Suppressor macrophage (primary cell): Measurements from ENCODE around the gene FAM76B.

Experiments used
- DNase-seq, 4 experiments: peaks; one replicate each; pipeline ENCODE4 v3.0.0-alpha.2; 2020 to 2022

Gene FAM76B

DNA sequence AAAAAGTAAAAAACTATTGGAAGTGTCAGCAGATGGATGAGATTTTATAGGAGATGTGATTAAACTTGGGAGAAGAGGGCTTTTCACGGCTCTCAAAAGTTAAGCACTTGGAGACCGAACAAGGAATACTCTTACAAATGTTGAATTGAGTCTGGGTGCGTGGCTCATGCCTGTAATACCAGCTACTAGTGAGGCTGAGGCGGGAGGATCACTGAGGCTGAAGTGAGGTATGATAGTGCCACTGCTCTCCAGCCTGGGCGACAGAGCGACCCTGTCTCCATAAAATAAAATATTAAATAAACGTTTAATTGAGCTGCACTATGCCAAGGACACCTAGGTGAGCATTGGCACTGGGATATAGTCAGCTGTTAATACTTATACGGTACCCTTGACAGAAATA, 2.6 kb upstream of the FAM76B start:
- DNase-seq: no peak

DNA sequence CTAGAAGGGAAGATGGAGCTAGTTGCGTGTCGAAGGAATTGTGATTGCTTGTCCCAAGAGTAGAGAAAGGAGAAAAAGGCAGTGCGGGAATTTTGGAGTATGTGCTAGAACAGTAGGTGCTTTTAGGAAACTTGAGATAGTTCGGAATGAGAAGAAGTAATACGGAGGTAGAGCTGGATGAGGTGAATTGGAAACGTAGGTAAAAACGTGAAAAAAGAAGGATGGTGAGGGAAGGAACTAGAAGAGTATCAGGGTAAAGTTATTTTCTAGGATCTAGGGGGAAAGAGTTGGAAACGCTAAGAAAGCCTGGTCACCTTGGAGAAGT, 2.1 kb upstream of the FAM76B start:
- no peak for DNase-seq

DNA sequence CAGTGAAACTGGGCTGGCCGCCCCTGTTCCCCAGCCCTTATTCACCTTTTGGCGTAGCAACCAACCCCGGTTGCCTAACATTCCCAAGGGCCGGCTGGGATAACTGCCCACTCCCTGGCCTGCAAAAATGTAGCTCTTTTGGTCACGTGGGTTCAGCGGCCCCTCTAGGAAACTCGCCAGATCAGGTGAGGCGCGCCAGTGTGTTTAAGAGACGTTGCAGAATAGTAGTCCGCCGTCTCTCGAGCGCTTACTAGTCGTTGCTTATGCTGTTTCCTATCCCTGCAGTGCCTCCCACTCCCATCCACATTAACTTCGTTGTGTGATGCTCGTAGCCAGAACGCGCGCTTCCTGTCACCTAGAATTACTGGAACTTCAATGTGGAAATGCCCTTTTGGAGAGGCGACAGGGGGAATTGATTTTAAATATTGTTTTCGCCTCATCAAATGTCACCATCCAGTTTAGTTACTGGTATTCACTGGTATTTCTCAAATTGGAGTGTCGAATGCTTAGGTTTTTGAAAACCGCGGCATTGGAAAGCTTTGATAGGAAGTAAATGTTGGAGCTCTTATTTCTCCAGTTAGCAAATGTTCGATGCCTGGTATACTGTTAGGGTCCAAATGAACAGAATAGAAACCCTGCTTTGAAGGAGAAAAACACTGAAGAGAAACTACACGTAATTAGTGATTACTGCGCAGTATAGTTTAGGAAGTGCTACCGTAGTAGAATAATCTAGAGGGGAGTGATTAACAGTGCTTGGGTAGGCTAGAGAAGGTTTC, 1.5 kb upstream of the FAM76B start:
- peak; percentile 53 to 68 (median 60) for DNase-seq

DNA sequence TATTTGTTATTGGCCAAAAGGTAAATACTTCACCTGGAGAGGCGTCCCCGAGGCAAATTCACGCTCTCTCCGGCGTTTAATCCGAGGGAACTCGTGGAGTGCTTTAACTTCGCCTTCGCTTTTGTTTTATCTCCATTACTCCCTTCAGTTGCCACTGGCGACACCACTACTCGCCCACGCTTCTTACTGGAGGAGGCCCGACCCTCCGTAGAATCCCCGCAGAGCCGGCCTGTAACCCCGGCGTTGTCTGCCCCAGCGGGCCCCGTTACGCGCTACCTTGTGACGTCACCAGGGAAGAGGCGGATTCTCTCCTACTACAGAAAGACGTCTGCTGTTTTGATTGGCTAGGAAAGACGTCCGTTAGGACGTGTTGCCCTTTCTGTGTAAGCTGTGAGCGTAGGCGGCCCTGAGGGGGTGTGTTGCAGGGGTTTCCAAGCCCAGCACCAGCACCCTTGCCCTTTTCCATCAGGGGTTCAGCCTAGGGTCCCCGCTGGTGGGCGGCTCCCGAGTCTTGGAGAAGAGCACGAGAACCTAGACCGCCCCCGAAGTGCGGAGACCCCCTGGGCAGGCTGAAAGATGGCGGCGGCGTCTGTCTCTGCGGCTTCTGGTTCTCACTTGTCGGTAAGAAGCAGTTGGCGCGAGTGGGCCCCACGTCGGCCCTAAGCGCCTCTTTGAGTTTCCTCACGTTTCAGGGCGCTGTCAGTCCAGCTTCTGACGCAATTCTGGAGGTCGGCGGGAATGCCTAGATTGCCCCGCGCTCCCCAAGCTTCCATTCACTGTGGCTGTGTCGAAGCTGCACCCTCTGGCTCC, 746 bp upstream of the FAM76B start, which contains the start of gene CEP57:
Gene CEP57, plus strand, starts transcription at position 376 of the 810 bp plus-strand sequence. Its CDS starts 201 bp downstream, at position 577.
- peak; percentile 97 to 99 (median 98) for DNase-seq

DNA sequence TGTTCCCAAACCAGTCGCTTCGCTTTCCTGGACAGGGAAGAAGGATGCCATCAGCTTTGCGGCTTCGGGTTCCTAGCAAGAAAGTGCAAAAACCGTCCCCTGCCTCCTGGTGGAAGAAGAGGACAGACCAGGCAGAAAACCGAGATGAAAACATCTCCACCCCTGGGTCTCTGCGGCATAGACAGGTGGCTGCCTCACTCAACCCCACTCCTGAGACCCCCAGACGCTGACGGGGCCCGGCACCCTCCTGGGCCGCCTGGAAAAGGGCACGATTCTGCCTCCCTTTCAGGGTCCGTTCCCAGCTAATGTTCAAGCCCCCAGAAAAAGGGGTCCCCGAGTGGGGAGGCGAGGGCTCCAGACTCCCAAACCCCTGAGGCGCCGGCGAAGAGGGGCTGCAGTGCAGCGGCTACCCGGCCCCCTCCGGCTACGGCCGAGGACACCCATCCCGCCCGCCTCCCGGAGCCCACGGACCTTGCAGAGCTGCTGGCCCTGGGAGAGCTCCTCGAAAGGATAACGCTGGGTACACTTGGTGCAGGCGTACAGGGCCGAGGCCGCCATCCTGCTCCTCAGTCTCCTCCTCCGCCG, 569 bp downstream of the FAM76B start:
- peak; percentile 18 to 42 (median 28) for DNase-seq

DNA sequence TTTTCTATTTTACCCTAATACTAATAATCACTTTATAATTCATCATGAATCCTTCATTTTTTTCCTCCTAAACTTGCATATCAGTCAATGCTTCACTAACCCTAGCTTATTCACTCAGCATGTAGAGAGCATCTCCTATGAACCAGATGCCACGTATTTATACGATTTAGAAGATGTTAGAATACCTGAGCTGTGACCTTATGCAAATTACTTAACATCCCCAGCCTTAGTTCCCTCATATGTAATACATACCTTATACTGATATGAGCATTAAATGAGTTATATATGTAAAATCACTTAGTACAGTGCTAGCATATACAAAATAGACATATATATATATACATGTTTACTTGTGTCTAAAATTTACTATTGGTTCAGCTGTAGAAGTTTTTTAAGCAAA, 9.0 kb downstream of the FAM76B start:
- DNase-seq: no peak

DNA sequence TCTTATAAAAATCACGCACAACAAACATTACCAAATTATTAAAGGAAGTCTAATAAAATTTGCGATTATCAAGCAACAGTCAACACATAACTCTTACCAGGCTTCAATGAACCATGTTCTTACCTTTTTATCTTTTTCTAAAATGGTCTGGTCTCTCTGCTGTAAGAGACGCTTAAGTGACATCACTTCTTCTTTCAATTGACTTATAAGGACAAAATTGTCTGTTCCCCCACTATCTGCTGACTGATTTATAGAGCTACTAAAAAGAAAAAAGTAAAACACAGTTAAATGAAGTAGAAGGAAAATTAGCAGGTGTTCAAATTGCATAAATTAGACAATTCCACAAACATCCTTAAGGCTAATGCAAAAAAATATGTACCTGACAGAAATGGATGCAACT, 10.9 kb downstream of the FAM76B start:
- no peak for DNase-seq

DNA sequence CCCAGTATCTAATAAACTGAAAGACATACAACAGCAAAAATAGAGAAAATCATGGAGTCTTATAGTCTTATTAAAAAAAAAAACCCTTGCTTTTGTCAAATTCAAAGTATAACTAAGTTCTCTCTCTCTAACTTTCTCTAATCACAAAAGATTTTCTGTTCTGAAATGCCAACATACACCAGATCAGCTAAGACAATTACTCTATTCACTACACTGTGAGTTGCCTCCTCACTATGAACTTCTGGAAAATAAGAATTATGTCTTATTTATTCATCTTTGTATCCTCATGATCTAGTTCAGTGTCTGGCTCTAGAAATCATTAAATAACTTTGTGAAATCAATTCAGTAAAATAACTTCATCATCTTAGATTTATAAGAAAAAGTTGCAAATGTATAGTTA, 12.7 kb downstream of the FAM76B start:
- DNase-seq: no peak

DNA sequence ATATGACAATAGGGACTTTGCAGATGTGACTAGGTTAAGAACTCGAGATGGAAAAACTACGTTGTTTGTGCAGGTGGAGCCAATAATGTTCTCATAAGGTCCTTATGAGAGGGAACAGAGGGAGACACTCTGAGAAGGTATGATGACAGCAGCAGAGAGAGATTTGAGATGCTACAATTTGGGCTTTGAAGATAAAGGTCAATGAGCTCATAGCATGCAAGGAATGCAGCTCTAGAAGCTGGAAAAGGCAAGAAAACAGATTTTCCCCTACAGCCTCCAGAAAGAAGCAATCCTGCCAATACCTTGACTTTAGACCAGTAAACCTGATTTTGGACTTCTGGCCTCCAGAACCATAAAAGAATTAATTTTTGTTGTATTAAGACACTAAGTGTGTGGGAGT, 21.1 kb downstream of the FAM76B start:
- no peak for DNase-seq

DNA sequence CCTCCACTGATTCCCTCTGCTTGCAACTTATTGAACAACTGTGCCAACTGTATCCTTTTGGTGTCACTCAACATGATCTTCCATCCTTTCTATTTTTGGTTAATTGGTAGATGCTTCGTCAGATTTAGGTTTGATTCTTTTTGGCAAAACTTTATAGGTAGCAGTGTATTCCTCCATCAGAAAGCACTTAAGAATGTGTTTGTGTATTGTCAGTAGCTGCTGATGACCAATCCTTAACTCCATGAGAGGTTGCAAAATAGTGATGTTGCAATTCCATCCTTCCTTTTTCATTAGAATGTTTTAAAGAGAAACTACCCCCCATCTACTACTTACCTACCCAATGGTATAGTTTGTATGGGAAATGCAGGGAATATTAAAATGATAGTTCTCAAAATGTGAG, 22.1 kb downstream of the FAM76B start:
- peak; percentile 26 to 78 (median 58) for DNase-seq

DNA sequence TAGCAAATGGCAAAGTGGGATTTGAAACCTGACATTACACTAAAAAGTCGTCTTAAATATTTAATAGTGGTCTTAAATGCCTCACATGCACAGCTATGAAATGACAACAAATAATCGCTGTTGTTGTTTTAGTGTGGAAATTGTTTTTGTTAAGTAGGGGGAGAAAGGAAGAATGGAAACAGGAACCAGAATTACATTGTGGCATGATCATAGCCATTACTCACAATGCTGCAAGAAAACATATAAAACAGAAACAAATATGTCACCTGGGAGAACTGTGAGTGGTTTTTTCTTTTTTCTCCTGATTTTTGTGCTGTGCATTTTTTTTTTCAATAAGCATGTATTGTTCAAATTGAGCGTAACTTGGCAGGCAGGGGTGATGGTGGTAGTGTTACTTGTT, 22.9 kb downstream of the FAM76B start:
- DNase-seq: peak in 2 of 4 experiments; percentile 37 to 42

DNA sequence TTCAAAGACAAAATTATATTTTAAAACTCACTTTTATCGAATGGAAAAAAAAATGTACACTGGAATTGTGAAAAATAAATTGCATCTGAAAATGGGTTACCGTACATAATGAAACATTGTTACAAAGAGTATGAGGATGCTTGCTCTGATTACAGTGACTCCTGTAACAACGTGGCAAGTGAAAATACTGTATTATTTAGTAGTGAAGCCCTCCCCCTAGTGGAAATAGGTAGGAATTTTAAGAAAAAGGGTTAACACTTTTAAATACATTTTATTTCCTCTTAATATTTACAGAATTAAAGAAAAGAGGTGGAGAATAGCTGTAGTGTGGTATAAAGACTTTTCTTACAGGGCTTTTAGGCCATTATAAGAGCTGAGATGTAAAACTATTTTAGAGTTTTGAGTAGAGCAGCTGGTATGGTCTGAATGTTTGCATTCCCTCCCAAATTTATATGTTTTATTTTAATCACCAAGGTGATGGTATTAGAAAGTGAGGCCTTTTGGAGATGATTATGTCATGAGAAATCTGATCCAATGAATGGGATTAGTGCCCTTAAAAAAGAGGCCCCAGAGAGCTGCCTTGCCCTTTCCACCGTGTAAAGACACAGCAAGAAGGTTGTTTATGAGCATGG, 25.2 kb downstream of the FAM76B start:
- DNase-seq: peak; percentile 8 to 83 (median 61)

DNA sequence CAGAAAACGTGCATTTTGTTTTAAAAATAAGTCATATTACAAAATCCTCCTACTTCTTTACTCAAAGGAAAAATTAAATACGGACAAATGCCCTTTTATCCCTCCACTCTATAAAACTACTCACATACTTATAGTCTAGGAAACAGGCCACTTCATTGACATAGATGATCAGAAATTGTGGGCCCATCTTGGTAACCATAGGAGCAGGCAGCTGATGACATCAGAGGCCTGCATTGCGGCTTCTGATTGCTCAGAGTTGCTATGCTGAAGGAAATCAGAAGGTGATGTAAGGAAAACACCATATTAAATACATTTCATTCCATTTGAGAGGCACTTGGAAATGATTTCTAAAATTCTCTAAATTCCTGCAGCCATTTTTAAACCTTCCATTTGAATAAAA, 27.0 kb downstream of the FAM76B start:
- DNase-seq: no peak

DNA sequence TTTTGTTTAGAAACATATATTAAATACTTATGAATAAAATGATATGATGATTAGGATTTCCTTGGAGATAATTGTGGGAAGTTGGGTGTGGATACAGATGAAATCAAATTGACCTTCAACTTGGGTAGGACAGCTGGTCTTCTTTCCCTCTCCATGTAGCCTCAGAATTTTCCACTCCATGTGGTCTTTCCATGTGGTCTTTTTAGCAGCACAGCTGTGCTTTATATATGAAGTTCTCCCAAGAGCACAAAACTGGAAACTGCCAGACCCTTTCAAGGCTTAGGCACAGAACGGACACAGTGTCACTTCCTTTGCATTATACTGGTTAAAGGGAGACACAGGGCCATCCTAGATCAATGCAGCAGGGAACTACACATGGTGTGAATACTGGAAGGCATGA, 28.6 kb downstream of the FAM76B start:
- DNase-seq: no peak

DNA sequence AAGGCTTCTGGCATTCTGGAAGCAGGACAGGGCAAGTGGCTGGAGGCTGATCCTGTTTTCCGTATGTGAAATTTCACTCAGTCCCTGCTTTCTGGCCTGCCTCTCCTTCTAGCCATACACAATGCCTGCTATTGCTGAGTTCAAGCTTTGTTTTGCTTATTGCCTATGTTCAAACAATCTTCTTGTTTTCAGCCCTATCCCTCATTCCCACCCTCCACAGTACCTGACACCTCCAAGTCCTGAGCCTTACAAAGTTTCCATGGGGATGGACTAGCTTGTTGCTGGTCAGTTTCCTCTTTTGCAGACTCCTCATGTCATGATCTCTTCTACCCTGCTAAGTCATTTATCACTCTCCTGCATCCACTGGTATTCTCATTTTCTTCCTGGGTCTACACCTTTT, 38.1 kb downstream of the FAM76B start:
- DNase-seq: no peak

DNA sequence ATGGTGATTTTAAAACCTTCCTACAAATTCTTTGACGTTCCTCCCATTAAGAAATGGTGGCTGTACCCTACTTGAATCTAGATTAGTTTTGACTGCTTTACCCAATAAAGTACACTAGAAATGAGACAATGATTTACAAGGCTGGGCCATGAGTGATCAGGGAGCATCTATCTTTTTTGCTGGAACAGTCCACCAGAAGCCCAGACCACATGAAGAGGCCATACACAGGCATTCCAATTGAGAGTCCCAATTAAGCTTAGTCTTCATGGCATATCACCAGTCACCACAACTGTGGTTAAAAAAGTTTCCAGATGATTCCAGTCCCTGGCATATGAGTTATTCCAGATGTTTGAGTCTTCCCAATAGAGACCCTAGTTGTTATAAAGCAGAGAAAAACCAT, 39.5 kb downstream of the FAM76B start:
- no peak for DNase-seq

DNA sequence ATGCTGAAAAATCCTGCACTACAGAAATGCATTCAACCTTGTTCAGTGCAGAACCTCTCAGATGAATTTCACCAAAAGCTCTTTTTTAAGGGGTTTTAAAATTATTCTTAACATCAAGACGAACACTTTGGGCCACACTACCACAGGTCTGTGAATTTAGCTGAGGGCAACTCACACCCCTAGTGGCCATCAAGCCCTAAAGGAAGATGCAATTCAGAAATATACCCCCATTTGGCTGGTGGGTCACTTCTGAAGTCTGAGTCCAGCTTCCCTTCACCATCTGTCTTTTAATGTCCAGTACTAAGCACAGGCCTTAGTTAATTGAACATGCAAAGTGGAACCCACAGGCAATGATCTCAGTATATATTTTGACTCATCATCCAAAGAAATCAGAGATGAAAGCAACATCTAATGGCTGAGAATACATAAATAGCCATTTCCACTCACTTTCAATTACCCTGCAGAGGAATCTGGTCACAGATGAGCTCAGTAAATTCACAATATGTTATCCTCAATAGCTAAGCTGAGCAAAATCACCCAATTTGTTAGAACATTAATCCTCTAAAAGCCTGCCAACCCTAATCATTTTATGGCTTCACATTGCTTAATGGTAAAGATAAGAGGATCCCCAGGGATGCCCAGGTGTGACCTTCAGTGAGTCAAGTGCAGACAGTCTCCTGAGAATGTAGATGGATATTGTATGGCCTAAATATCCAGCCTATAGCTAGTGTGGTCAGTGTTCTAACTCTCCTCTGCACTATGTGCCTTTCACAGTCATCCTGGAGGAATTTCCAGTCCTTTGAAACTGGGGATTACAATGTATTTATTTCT, 50.3 kb downstream of the FAM76B start:
- DNase-seq: no peak

DNA sequence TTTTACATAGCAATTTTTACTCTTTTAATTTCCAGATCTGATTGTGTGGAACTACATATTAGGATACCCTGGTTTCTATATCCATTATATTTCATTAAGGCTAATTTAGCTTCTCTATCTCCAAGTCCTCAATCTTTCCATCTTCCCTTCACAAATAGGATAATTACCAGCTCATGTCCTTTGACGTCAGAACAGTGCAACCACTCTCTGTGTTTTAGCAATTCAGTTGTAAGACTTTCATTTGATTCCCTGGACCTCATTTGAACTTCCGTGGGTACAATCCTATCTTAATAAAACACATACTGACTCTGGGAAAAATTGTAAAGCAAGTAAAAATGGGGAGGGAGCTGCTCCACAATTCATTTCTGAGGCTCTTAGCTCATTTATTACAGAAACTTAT, 52.8 kb downstream of the FAM76B start:
- no peak for DNase-seq

DNA sequence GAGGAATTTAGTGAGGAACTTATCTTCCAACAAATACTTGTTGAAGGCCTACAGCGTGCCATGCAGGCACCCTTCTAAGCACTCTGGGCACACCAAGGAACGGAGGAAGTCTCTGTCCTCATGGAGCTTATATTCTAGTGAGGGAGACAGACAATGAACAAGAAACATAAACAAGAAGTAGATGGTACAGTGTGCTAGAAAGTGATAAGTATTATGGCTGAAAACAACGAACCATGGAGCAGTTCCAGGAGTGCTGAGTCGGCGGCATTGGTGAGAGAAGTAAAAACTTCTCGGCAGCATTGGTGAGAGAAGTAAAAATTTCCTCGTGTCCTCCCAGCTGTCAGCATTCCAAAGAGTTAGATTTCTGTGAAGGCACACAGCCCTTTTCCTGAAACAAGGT, 53.2 kb downstream of the FAM76B start:
- DNase-seq: peak in 2 of 4 experiments; percentile 9 to 10

DNA sequence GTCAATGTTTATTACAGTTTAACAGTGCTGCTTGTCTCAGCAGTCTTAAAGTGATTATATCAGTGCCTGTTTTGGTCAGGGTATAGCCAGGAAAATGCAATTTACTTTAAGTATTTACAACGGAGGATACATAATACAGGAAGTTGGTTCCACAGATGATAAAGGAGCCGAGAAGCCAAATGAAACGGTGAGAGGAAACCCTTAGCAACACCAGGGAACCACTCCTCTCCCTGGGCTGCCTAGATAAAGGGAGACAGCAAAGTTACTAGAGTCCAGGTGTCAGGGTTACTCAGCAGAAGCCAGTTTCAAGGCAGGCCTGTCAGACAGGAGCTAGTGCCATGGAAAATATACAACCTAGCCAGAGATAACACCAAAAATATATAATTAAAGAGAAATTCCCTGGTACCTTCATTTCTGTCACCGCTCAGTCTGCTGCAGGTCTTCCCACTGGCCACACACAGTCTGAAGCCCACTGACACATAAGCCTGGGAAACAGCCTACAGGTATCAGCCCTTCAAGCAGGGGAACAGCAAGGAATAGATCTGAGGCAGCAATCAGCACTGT, 55.5 kb downstream of the FAM76B start:
- no peak for DNase-seq

DNA sequence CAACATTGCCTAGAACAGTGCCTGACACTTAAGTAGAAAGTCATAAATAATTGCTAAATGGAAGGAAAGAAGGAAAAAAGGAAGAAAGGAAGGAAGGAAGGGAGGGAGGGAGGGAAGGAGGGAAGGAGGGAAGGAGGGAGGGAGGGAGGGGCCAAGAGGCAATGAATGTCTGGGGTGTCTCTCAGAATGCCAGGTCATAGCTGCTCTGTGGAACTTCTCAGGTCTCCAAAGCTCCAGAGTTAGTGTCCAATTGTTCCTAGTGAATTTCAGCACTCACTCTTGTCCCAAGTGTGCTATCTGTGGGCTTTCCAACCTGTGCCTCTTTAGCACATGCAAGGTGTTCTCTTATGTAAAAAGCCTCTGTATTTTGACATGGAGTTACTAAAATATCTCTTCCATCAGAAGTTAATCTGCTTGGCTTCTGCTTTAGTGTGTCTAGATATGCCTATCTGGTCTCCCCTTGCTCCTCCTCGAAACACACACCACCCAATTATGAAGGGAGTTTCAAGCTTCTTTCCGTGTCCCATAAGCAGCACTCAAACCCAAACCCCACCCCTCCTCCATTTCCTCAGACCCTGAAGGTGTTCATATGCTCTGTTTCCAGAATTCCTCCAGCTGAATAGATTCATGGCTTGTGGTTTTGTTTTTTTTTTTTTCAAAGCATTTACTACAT, 56.5 kb downstream of the FAM76B start:
- no peak for DNase-seq
